GM12878 (cell line): ENCODE measurements around the gene FKBP14. TPM values are rescaled to one million over a fixed set of nuclear protein-coding genes. Genes with fewer than 3 reads are reported as not detected.

Experiments used
- ATAC-seq: fragments of 200-7000 bp; cut with Tn5 transposase; 3 replicates; pipeline ENCODE4 v1.9.1; 2020; ENCODE audit warnings: mild to moderate bottlenecking, moderate library complexity
- BruUV-seq: library from RNA; stranded (reverse); fragments of 400-500 nt; replicated peaks from 2 replicates; lab custom pipeline; 2021; lab: Mats Ljungman, UMichigan
- CTCF ChIA-PET: fragments of 300-600 bp; sonication (Branson Sonifier 250); formaldehyde crosslinking; extraction: SDS; loops from one replicate; lab custom pipeline; 2021; ENCODE audit warnings: inconsistent platforms; lab: Yijun Ruan, JAX
- POLR2A ChIA-PET: fragments of 350-600 bp; formaldehyde crosslinking; extraction: SDS; loops from one replicate; lab custom pipeline; 2021; ENCODE audit warnings: inconsistent platforms; lab: Charles Lee
- RAD21 ChIA-PET: fragments of 300-600 bp; sonication (Branson Sonifier 250); formaldehyde crosslinking; loops from one replicate; lab custom pipeline; 2023; ENCODE audit warnings: antibody characterized with exemption; ENCODE audit not compliant: unreplicated experiment; lab: Charles Lee
- SMC1A ChIA-PET: fragments of 300-600 bp; sonication (Branson Sonifier 250); formaldehyde crosslinking; loops from one replicate; lab custom pipeline; 2023; ENCODE audit not compliant: unreplicated experiment, uncharacterized antibody; lab: Charles Lee
- DNase-seq: peaks from one replicate; pipeline ENCODE4 v3.0.0-alpha.2; 2011; ENCODE audit warnings: low read depth, low spot score
- FAIRE-seq: peaks from 3 replicates; lab custom pipeline; 2011; peaks lifted over from hg19 to GRCh38; lab: Jason Lieb, UNC
- H2AFZ ChIP-seq: 2 replicates; pipeline ENCODE4 v1.6.0; 2011; ENCODE audit warnings: low read depth, low read length, control low read depth; ENCODE audit not compliant: control insufficient read depth
- H3K27ac ChIP-seq: 2 replicates; pipeline ENCODE4 v1.5.1; 2011; ENCODE audit warnings: control low read depth; ENCODE audit not compliant: control insufficient read depth, insufficient read depth
- H3K27me3 ChIP-seq, 2 experiments: replicated peaks in 1 of 2; 2 replicates each; pipeline versions ENCODE4 v1.6.0 to v1.6.1; 2011; ENCODE audit warnings: low read length in 1 of 2; ENCODE audit not compliant: control insufficient read depth in 2 of 2, insufficient read depth in 2 of 2
- H3K36me3 ChIP-seq, 2 experiments: 2 replicates each; pipeline ENCODE4 v1.5.1; 2011; ENCODE audit warnings: low read length in 1 of 2; ENCODE audit not compliant: control insufficient read depth in 2 of 2, insufficient read depth in 2 of 2
- H3K4me1 ChIP-seq: 2 replicates; pipeline ENCODE4 v1.6.1; 2011; ENCODE audit warnings: mild to moderate bottlenecking, low read length, moderate library complexity, mixed read lengths; ENCODE audit not compliant: control insufficient read depth, insufficient read depth
- H3K4me2 ChIP-seq: 2 replicates; pipeline ENCODE4 v1.6.0; 2011; ENCODE audit warnings: control low read depth; ENCODE audit not compliant: control insufficient read depth, insufficient read depth
- H3K4me3 ChIP-seq: fragments of 200-600 bp; sonication (generic); 2 replicates; pipeline ENCODE4 v1.5.1; 2016
- H3K79me2 ChIP-seq: 2 replicates; pipeline ENCODE4 v1.6.0; 2011; ENCODE audit warnings: low read length; ENCODE audit not compliant: control insufficient read depth, insufficient read depth
- H3K9ac ChIP-seq: 2 replicates; pipeline ENCODE4 v1.8.0; 2011; ENCODE audit warnings: low read length, control low read depth, mixed read lengths; ENCODE audit not compliant: control insufficient read depth, insufficient read depth
- H3K9me3 ChIP-seq: replicated peaks from 3 replicates; pipeline ENCODE4 v1.5.1; 2011; ENCODE audit warnings: mild to moderate bottlenecking, low read length; ENCODE audit not compliant: control insufficient read depth, insufficient read depth
- H4K20me1 ChIP-seq: 2 replicates; pipeline ENCODE4 v1.6.0; 2011; ENCODE audit not compliant: control insufficient read depth, insufficient read depth
- CBX5 ChIP-seq: sonication (generic); IDR thresholded peaks from 2 replicates; pipeline ENCODE4 v1.6.1; 2016; ENCODE audit warnings: low read depth, moderate library complexity, mild to moderate bottlenecking, inconsistent platforms
- DPF2 ChIP-seq: fragments of 450-650 bp; IDR thresholded peaks from 2 replicates; pipeline ENCODE4 v1.6.1; 2017; ENCODE audit warnings: mild to moderate bottlenecking
- ETV6 ChIP-seq, 2 experiments: fragments of 450-650 bp in 1 of 2; IDR thresholded peaks in 1 of 2; conservative IDR thresholded peaks in 1 of 2; 2 replicates each; pipeline ENCODE4 v1.6.1; 2014; ENCODE audit warnings: antibody characterized with exemption in 1 of 2, borderline replicate concordance in 1 of 2, low read depth in 1 of 2, mild to moderate bottlenecking in 1 of 2, moderate library complexity in 1 of 2
- FOS ChIP-seq: IDR thresholded peaks from 3 replicates; pipeline ENCODE4 v1.6.1; 2011; ENCODE audit warnings: borderline replicate concordance; ENCODE audit not compliant: insufficient read length; ENCODE audit errors: extremely low read depth
- IKZF1 ChIP-seq: fragments of 450-650 bp; conservative IDR thresholded peaks from 2 replicates; pipeline ENCODE4 v1.6.1; 2017; ENCODE audit warnings: antibody characterized with exemption, mild to moderate bottlenecking
- JUNB ChIP-seq: IDR thresholded peaks from 2 replicates; pipeline ENCODE4 v1.6.1; 2016; ENCODE audit warnings: antibody characterized with exemption, mild to moderate bottlenecking
- RAD51 ChIP-seq: fragments of 450-650 bp; IDR thresholded peaks from 2 replicates; pipeline ENCODE4 v1.6.1; 2016; ENCODE audit warnings: moderate library complexity, mild to moderate bottlenecking, inconsistent platforms
- RFX5 ChIP-seq: IDR thresholded peaks from 2 replicates; pipeline ENCODE4 v1.6.1; 2011; ENCODE audit warnings: low read depth, low read length, improper control_type of control experiment
- SMC3 ChIP-seq: IDR thresholded peaks from 2 replicates; pipeline ENCODE4 v1.6.1; 2011; ENCODE audit warnings: low read length, improper control_type of control experiment, borderline replicate concordance
- SRF ChIP-seq, 2 experiments: IDR thresholded peaks; 2 replicates each; pipeline ENCODE4 v1.6.1; 2011; ENCODE audit warnings: low read depth in 2 of 2, low read length in 2 of 2, mild to moderate bottlenecking in 1 of 2, moderate library complexity in 1 of 2
- TBL1XR1 ChIP-seq: IDR thresholded peaks from 2 replicates; pipeline ENCODE4 v1.6.1; 2012; ENCODE audit warnings: low read depth, low read length, improper control_type of control experiment
- ZBED1 ChIP-seq: IDR thresholded peaks from 2 replicates; pipeline ENCODE4 v1.6.1; 2016; ENCODE audit warnings: borderline replicate concordance
- WGBS: methylation state at CpG from one replicate; pipeline ENCODE4 v1.1.6; 2016; ENCODE audit warnings: low lambda C conversion rate; ENCODE audit not compliant: insufficient replicate concordance, insufficient coverage; ENCODE audit errors: missing lambda C conversion rate; 5-methylcytosine and 5-hydroxymethylcytosine counted together
- in situ Hi-C: fragments of 300-500 bp; cut with MboI; formaldehyde crosslinking; loops from 9 replicates; pipeline ENCODE4 v1.14.3; 2018; ENCODE audit warnings: mixed read lengths
- intact Hi-C: fragments of 100-400 bp; cut with micrococcal nuclease; formaldehyde crosslinking; loops from one replicate; pipeline ENCODE4 v1.14.2; 2022; ENCODE audit not compliant: unreplicated experiment
- polyA plus RNA-seq, 11 experiments: library from polyadenylated mRNA; depleted of rRNA in 4 of 11; unstranded in 6 of 11; stranded (reverse) in 5 of 11; fragments of >200 nt; fragmentation: Nextera tagmentation in 4 of 11; fragmentation: Illumina TruSeq in 1 of 11; extraction: Ambion mirVana in 4 of 11; extraction: Trizol in 1 of 11; gene quantifications; 1 replicate in 1 of 11; 2 replicates in 10 of 11; pipeline versions ENCODE4 v1.2.1 to v1.2.3, GENCODE V29; 2011 to 2016; ENCODE audit warnings: inconsistent platforms in 2 of 11, missing spikeins in 2 of 11, low read depth in 1 of 11
- total RNA-seq, 4 experiments: library from RNA; depleted of rRNA in 3 of 4; stranded (reverse); fragments of >200 nt in 3 of 4; fragmentation: Illumina TruSeq in 1 of 4; extraction: Trizol in 1 of 4; gene quantifications; 2 replicates each; pipeline versions ENCODE4 v1.2.1 to v1.2.3, GENCODE V29; 2013 to 2021
- TF ChIP-seq, protein P1 (sequence below): fragments of 450-650 bp; IDR thresholded peaks from 2 replicates; pipeline ENCODE4 v1.6.1; 2016; ENCODE audit warnings: mild to moderate bottlenecking
- TF ChIP-seq, protein P2 (sequence below): fragments of 450-650 bp; IDR thresholded peaks from 2 replicates; pipeline ENCODE4 v1.6.1; 2018; ENCODE audit warnings: mild to moderate bottlenecking, low read depth, moderate library complexity; ENCODE audit not compliant: partially characterized antibody
- TF ChIP-seq, protein P3 (sequence below): fragments of 450-650 bp; IDR thresholded peaks from 2 replicates; pipeline ENCODE4 v1.6.1; 2016; ENCODE audit warnings: mild to moderate bottlenecking, moderate library complexity, borderline replicate concordance

The FKBP14 gene
- total and polyA plus RNA-seq, 10 of the 15 experiments (the other 5 are each of a cell fraction or from before 2014, with no cell fraction given), result 2.7 to 8.9 (median 5.6) TPM

DNA sequence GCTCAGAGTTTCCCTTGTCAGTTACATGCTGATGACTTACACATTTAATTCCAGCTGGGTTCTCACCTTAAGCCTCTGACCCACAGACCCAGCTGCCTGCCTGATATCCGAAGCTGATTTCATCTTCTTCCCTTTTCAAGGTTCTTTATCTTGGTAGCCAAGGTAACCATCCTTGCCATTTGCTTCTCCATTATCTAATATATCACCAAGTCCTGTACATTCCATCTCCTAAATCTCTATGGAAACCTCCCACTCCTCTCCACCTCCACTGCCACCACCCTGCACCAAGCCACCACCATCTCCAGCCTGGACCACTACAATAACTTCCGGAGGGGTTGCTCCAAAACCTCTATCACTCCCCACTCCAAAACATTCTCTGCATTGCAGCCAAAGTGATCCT lies 56.8 kb downstream of the FKBP14 start:
- H3K36me3 ChIP-seq, result peaks cover 4 to 18% of the 10 kb centered on the region in 2 experiments; a peak in 3 of 4 replicates
- no peak for DNase-seq
- RAD21 ChIA-PET, result no interaction called here
- H3K27ac ChIP-seq, result no peak overlapping the region
- SMC1A ChIA-PET, result interaction anchor here (0.5 to 2.4 kb wide), 3 partner anchors 14 to 105 kb away, joined by 3 to 7 read pairs (median 3); no protein-coding TSS in a partner anchor
- POLR2A ChIA-PET, result interaction anchor here (0.6 kb wide), 1 partner anchor 72 kb away, joined by 3 read pairs; no protein-coding TSS in a partner anchor
- H3K4me2 ChIP-seq, result no peak overlapping the region
- H3K4me1 ChIP-seq, result no peaks in the 10 kb centered on the region
- CTCF ChIA-PET, result interaction anchor here (1.1 to 2.2 kb wide), 2 partner anchors 48 to 91 kb away, joined by 3 to 7 read pairs; no protein-coding TSS in a partner anchor
- no peak for FAIRE-seq
- in situ Hi-C loops, result no loop called here
- ATAC-seq, result no peak
- H3K4me3 ChIP-seq, result no peak overlapping the region
- intact Hi-C loops, result no loop called here
- no TSS peak for BruUV-seq
- H2AFZ ChIP-seq, result no peak overlapping the region
- WGBS, result 69% methylated on average over 2 of the region's 2 CpGs
- no peak overlapping the region for H3K9ac ChIP-seq
- no peaks in the 10 kb centered on the region for H3K27me3 ChIP-seq
- no peaks in the 10 kb centered on the region for H3K9me3 ChIP-seq
- peaks cover 11% of the 10 kb centered on the region for H3K79me2 ChIP-seq
- H4K20me1 ChIP-seq, result no peaks in the 10 kb centered on the region
- no peak for TF ChIP-seq TBL1XR1
- TF ChIP-seq FOS, result no peak
- TF ChIP-seq, protein P1, sequence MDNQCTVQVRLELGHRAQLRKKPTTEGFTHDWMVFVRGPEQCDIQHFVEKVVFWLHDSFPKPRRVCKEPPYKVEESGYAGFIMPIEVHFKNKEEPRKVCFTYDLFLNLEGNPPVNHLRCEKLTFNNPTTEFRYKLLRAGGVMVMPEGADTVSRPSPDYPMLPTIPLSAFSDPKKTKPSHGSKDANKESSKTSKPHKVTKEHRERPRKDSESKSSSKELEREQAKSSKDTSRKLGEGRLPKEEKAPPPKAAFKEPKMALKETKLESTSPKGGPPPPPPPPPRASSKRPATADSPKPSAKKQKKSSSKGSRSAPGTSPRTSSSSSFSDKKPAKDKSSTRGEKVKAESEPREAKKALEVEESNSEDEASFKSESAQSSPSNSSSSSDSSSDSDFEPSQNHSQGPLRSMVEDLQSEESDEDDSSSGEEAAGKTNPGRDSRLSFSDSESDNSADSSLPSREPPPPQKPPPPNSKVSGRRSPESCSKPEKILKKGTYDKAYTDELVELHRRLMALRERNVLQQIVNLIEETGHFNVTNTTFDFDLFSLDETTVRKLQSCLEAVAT, result no peak
- TF ChIP-seq ETV6 (conservative IDR thresholded peaks at IDR 0.05 in 1 of 2, IDR thresholded peaks at IDR 0.05 in 1 of 2; ENCODE audit: borderline replicate concordance in 1 of 2, low read depth in 1 of 2), result no peak
- TF ChIP-seq, protein P2, sequence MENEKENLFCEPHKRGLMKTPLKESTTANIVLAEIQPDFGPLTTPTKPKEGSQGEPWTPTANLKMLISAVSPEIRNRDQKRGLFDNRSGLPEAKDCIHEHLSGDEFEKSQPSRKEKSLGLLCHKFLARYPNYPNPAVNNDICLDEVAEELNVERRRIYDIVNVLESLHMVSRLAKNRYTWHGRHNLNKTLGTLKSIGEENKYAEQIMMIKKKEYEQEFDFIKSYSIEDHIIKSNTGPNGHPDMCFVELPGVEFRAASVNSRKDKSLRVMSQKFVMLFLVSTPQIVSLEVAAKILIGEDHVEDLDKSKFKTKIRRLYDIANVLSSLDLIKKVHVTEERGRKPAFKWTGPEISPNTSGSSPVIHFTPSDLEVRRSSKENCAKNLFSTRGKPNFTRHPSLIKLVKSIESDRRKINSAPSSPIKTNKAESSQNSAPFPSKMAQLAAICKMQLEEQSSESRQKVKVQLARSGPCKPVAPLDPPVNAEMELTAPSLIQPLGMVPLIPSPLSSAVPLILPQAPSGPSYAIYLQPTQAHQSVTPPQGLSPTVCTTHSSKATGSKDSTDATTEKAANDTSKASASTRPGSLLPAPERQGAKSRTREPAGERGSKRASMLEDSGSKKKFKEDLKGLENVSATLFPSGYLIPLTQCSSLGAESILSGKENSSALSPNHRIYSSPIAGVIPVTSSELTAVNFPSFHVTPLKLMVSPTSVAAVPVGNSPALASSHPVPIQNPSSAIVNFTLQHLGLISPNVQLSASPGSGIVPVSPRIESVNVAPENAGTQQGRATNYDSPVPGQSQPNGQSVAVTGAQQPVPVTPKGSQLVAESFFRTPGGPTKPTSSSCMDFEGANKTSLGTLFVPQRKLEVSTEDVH, result no peak
- no peak for TF ChIP-seq RFX5
- no peak for TF ChIP-seq SMC3
- TF ChIP-seq DPF2, result no peak
- TF ChIP-seq, protein P3, sequence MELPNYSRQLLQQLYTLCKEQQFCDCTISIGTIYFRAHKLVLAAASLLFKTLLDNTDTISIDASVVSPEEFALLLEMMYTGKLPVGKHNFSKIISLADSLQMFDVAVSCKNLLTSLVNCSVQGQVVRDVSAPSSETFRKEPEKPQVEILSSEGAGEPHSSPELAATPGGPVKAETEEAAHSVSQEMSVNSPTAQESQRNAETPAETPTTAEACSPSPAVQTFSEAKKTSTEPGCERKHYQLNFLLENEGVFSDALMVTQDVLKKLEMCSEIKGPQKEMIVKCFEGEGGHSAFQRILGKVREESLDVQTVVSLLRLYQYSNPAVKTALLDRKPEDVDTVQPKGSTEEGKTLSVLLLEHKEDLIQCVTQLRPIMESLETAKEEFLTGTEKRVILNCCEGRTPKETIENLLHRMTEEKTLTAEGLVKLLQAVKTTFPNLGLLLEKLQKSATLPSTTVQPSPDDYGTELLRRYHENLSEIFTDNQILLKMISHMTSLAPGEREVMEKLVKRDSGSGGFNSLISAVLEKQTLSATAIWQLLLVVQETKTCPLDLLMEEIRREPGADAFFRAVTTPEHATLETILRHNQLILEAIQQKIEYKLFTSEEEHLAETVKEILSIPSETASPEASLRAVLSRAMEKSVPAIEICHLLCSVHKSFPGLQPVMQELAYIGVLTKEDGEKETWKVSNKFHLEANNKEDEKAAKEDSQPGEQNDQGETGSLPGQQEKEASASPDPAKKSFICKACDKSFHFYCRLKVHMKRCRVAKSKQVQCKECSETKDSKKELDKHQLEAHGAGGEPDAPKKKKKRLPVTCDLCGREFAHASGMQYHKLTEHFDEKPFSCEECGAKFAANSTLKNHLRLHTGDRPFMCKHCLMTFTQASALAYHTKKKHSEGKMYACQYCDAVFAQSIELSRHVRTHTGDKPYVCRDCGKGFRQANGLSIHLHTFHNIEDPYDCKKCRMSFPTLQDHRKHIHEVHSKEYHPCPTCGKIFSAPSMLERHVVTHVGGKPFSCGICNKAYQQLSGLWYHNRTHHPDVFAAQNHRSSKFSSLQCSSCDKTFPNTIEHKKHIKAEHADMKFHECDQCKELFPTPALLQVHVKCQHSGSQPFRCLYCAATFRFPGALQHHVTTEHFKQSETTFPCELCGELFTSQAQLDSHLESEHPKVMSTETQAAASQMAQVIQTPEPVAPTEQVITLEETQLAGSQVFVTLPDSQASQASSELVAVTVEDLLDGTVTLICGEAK, result no peak
- TF ChIP-seq JUNB, result no peak
- no peak for TF ChIP-seq RAD51
- no peak for TF ChIP-seq SRF (IDR thresholded peaks at IDR 0.05; ENCODE audit: low read depth in 2 of 2, low read length in 2 of 2)
- no peak for TF ChIP-seq ZBED1
- TF ChIP-seq CBX5, result no peak
- TF ChIP-seq IKZF1, result no peak
